ENCODE data around the gene GNE. TPM values are rescaled to one million over a fixed set of nuclear protein-coding genes. Genes with fewer than 3 reads are reported as not detected.
"Not testable (repeated sequence)": the region's sequence is repeated elsewhere in the genome, so short reads cannot be mapped to it uniquely, and the experiment has no call there.

Gene GNE
- total and polyA plus RNA-seq, 2 of the 13 experiments (the other 11 are each of a cell fraction or from before 2014, with no cell fraction given), result 16.1 to 24.1 TPM

GRCh38 chr9:36306471-36307306 is 48.4 kb upstream of the GNE start (continued):
- TF ChIP-seq ATF3 (CRISPR knock-in tag; IDR thresholded peaks at IDR 0.05) (peak; percentile 61; the same call in 1 of the 2 replicates), ZNF414 (CRISPR knock-in tag; IDR thresholded peaks at IDR 0.05) (no peak)

GRCh38 chr9:36304366-36304765 is 46.1 kb upstream of the GNE start:
- in situ Hi-C loops (cut with HindIII; ENCODE audit: extremely low pct_ligation_motif_present, low pct_unique_long_range_greater_than_20kb); H3K79me2 ChIP-seq (ENCODE audit: insufficient read depth, low read length); H3K9ac ChIP-seq (ENCODE audit: insufficient read depth, low read depth, low read length); H2AFZ ChIP-seq (ENCODE audit: low read length); BruUV-seq (replicated peaks); CTCF ChIA-PET (ENCODE audit: low intra/inter-chr PET ratio, low total read pairs); ATAC-seq; H3K4me2 ChIP-seq (ENCODE audit: low read depth, low read length); H3K4me3 ChIP-seq (replicated peaks in 1 of 3; ENCODE audit: insufficient read depth in 1 of 3, low read depth in 2 of 3, low read length in 3 of 3); DNase-seq (ENCODE audit: low spot score); POLR2A ChIA-PET; H3K9me3 ChIP-seq (ENCODE audit: low read length); intact Hi-C loops (cut with micrococcal nuclease; ENCODE audit: unreplicated experiment); H3K27me3 ChIP-seq (ENCODE audit: control insufficient read depth in 1 of 2, insufficient read depth in 2 of 2, low read length in 2 of 2); H3K27ac ChIP-seq (ENCODE audit: extremely low read length, insufficient read depth, low read length); H3K36me3 ChIP-seq (replicated peaks in 1 of 2; ENCODE audit: control insufficient read depth in 1 of 2, insufficient read depth in 2 of 2, low read length in 2 of 2); FAIRE-seq; H4K20me1 ChIP-seq (ENCODE audit: insufficient read depth, low read length): not testable (repeated sequence)
- WGBS (ENCODE audit: low lambda C conversion rate), result 71% methylated on average over 2 of the region's 2 CpGs
- H3K4me1 ChIP-seq (ENCODE audit: insufficient read depth, low read length), result peaks cover 13% of the 10 kb centered on the region

- H3K4me3 ChIP-seq (replicated peaks in 1 of 3; ENCODE audit: insufficient read depth in 1 of 3, low read depth in 2 of 3, low read length in 3 of 3), result no peak overlapping the region
- 56% methylated on average over 5 of the region's 5 CpGs for WGBS (ENCODE audit: low lambda C conversion rate)
- in situ Hi-C loops (cut with HindIII; ENCODE audit: extremely low pct_ligation_motif_present, low pct_unique_long_range_greater_than_20kb) (no loop called here), intact Hi-C loops (cut with micrococcal nuclease; ENCODE audit: unreplicated experiment) (no loop called here)
- H3K27ac ChIP-seq (ENCODE audit: extremely low read length, insufficient read depth, low read length), result no peak overlapping the region
- TF ChIP-seq RFXANK (CRISPR knock-in tag; IDR thresholded peaks at IDR 0.05) (no peak), GABPB1 (CRISPR knock-in tag; IDR thresholded peaks at IDR 0.05) (no peak), ATM (IDR thresholded peaks at IDR 0.05; ENCODE audit: borderline replicate concordance) (no peak)
- no peak overlapping the region for H3K9ac ChIP-seq (ENCODE audit: insufficient read depth, low read depth, low read length)
- no peak overlapping the region for H3K4me2 ChIP-seq (ENCODE audit: low read depth, low read length)
- H4K20me1 ChIP-seq (ENCODE audit: insufficient read depth, low read length), result no peaks in the 10 kb centered on the region
- H3K9me3 ChIP-seq (ENCODE audit: low read length), result no peaks in the 10 kb centered on the region
- FAIRE-seq, result no peak
- DNase-seq (ENCODE audit: low spot score), result no peak
- ChIA-PET POLR2A (no interaction called here), CTCF (ENCODE audit: low intra/inter-chr PET ratio, low total read pairs) (no interaction called here)
- no peak overlapping the region for H2AFZ ChIP-seq (ENCODE audit: low read length)
- H3K36me3 ChIP-seq (replicated peaks in 1 of 2; ENCODE audit: control insufficient read depth in 1 of 2, insufficient read depth in 2 of 2, low read length in 2 of 2), result no peaks in the 10 kb centered on the region
- no peak for ATAC-seq
- no peaks in the 10 kb centered on the region for H3K79me2 ChIP-seq (ENCODE audit: insufficient read depth, low read length)
- no TSS peak for BruUV-seq (replicated peaks)
- H3K27me3 ChIP-seq (ENCODE audit: control insufficient read depth in 1 of 2, insufficient read depth in 2 of 2, low read length in 2 of 2), result no peaks in the 10 kb centered on the region
- peaks cover 17% of the 10 kb centered on the region for H3K4me1 ChIP-seq (ENCODE audit: insufficient read depth, low read length)
Observed at GRCh38 chr9:36301227-36301626, 43.0 kb upstream of the GNE start.
